A673 (cell line): ENCODE data around the gene OR2H2. TPM values are rescaled to one million over a fixed set of nuclear protein-coding genes. Genes with fewer than 3 reads are reported as not detected.

Experiments used
- BruUV-seq: library from RNA; stranded (reverse); fragments of 400-500 nt; replicated peaks from 2 replicates; lab custom pipeline; 2021; lab: Mats Ljungman, UMichigan
- CTCF ChIA-PET: fragments of 300-600 bp; sonication (Branson Sonifier 250); formaldehyde crosslinking; loops from one replicate; lab custom pipeline; 2022; ENCODE audit warnings: antibody characterized with exemption; lab: Charles Lee
- POLR2A ChIA-PET: fragments of 300-600 bp; sonication (Branson Sonifier 250); formaldehyde crosslinking; loops from one replicate; lab custom pipeline; 2022; ENCODE audit warnings: antibody characterized with exemption; ENCODE audit not compliant: low non-redundant PET; lab: Charles Lee
- DNase-seq: peaks from one replicate; pipeline ENCODE4 v3.0.0-alpha.2; 2015; ENCODE audit warnings: low spot score
- H3K27ac ChIP-seq: fragments of 200-600 bp; sonication (generic); 2 replicates; pipeline ENCODE4 v1.5.1; 2016; ENCODE audit warnings: mixed run types, low read depth, mild to moderate bottlenecking, mixed read lengths, antibody characterized with exemption, low read length; ENCODE audit not compliant: poor library complexity, severe bottlenecking
- H3K27me3 ChIP-seq: fragments of 200-600 bp; sonication (generic); replicated peaks from 2 replicates; pipeline ENCODE4 v1.6.1; 2017; ENCODE audit warnings: mixed run types, low read depth, mild to moderate bottlenecking, mixed read lengths, antibody characterized with exemption, low read length; ENCODE audit not compliant: insufficient read depth, poor library complexity
- H3K36me3 ChIP-seq: fragments of 200-600 bp; sonication (generic); 2 replicates; pipeline ENCODE4 v1.6.1; 2016; ENCODE audit warnings: mixed run types, mild to moderate bottlenecking, mixed read lengths, antibody characterized with exemption, low read length; ENCODE audit not compliant: insufficient read depth, poor library complexity, severe bottlenecking
- H3K4me1 ChIP-seq: fragments of 200-600 bp; sonication (generic); 2 replicates; pipeline ENCODE4 v1.6.1; 2017; ENCODE audit warnings: mixed run types, mild to moderate bottlenecking, mixed read lengths, antibody characterized with exemption, low read length; ENCODE audit not compliant: insufficient read depth, poor library complexity, severe bottlenecking
- H3K4me3 ChIP-seq: fragments of 200-600 bp; sonication (generic); 2 replicates; pipeline ENCODE4 v1.5.1; 2016; ENCODE audit warnings: low read depth, mixed run types, mild to moderate bottlenecking, mixed read lengths, low read length; ENCODE audit not compliant: poor library complexity, severe bottlenecking
- H3K9me3 ChIP-seq: fragments of 200-600 bp; sonication (generic); 2 replicates; pipeline ENCODE4 v1.6.1; 2016; ENCODE audit warnings: mixed run types, low read depth, mild to moderate bottlenecking, mixed read lengths, antibody characterized with exemption, low read length; ENCODE audit not compliant: poor library complexity, severe bottlenecking
- EZH2 ChIP-seq: fragments of 200-600 bp; sonication (generic); IDR thresholded peaks from 2 replicates; pipeline ENCODE4 v1.6.1; 2017; ENCODE audit warnings: borderline replicate concordance, low read depth, mild to moderate bottlenecking, mixed read lengths, antibody characterized with exemption, low read length; ENCODE audit not compliant: poor library complexity, severe bottlenecking
- intact Hi-C: fragments of 100-400 bp; cut with micrococcal nuclease; formaldehyde crosslinking; loops from one replicate; pipeline ENCODE4 v1.10.0; 2022; ENCODE audit not compliant: unreplicated experiment
- total RNA-seq: library from RNA; stranded (reverse); gene quantifications from 2 replicates; pipeline ENCODE4 v1.2.3, GENCODE V29; 2021
- TF ChIP-seq, protein P1 (sequence below): fragments of 300-800, 200-600 bp; sonication (generic); conservative IDR thresholded peaks from 2 replicates; pipeline ENCODE4 v1.5.1; 2017; ENCODE audit warnings: low read depth, mild to moderate bottlenecking, antibody characterized with exemption, low read length, moderate library complexity, mixed read lengths

Gene OR2H2
- total RNA-seq, 1 experiment from 2014 or later = not detected

DNA sequence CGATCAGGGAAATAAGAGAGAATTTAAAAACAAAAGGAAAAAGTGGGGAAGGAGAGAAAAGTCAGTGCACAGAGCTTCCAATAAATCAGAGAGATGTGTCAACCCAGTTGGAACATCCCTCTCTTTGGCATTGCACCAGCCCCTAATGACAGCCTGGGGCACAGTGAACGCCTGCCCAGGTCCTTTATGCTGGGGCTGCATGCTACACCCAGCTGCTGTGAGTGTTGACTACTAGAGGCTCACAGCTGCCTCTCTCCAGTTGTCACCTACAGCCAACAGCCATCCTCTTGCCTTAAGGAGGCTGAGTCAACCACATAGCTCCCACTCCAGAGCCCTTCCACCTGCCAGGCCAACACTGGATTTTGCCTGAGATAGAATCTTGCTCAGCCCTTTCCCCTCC lies 19.0 kb downstream of the OR2H2 start:
- no peak overlapping the region for H3K27ac ChIP-seq
- H3K4me1 ChIP-seq = no peaks in the 10 kb centered on the region
- POLR2A ChIA-PET = no interaction called here
- CTCF ChIA-PET = no interaction called here
- intact Hi-C loops = no loop called here
- no peak overlapping the region for H3K4me3 ChIP-seq
- TF ChIP-seq EZH2 = no peak
- TF ChIP-seq, protein P1, sequence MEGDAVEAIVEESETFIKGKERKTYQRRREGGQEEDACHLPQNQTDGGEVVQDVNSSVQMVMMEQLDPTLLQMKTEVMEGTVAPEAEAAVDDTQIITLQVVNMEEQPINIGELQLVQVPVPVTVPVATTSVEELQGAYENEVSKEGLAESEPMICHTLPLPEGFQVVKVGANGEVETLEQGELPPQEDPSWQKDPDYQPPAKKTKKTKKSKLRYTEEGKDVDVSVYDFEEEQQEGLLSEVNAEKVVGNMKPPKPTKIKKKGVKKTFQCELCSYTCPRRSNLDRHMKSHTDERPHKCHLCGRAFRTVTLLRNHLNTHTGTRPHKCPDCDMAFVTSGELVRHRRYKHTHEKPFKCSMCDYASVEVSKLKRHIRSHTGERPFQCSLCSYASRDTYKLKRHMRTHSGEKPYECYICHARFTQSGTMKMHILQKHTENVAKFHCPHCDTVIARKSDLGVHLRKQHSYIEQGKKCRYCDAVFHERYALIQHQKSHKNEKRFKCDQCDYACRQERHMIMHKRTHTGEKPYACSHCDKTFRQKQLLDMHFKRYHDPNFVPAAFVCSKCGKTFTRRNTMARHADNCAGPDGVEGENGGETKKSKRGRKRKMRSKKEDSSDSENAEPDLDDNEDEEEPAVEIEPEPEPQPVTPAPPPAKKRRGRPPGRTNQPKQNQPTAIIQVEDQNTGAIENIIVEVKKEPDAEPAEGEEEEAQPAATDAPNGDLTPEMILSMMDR = no peak
- peaks cover 63% of the 10 kb centered on the region for H3K36me3 ChIP-seq
- no peak for DNase-seq
- H3K27me3 ChIP-seq = no peaks in the 10 kb centered on the region
- H3K9me3 ChIP-seq = no peaks in the 10 kb centered on the region
- no TSS peak for BruUV-seq

DNA sequence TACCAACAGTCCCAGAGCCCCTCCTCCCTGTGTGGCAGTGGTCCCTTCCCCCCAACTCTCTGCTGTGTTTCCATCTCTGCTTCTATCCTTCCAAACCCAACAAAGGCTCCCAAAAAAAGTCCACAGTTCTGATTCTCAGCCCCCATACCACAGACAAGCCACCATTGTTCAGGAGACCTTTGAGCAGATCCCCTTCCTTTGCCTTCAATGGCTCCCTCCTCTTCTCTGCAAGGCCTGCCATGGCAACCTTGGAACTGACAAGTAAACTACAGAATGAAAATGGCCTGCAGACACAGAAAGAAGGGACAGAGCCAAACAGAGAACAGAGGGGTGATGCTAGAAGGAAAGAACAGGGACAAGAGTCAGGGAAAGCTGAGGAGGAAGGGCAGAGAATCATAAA lies 23.2 kb downstream of the OR2H2 start:
- DNase-seq = no peak
- no peak overlapping the region for H3K27ac ChIP-seq
- H3K36me3 ChIP-seq = peaks cover 92% of the 10 kb centered on the region
- intact Hi-C loops = no loop called here
- BruUV-seq = TSS peak; percentile 12
- no peaks in the 10 kb centered on the region for H3K27me3 ChIP-seq
- CTCF ChIA-PET = no interaction called here
- POLR2A ChIA-PET = no interaction called here
- no peak overlapping the region for H3K4me3 ChIP-seq
- TF ChIP-seq EZH2 = no peak
- no peaks in the 10 kb centered on the region for H3K4me1 ChIP-seq
- no peaks in the 10 kb centered on the region for H3K9me3 ChIP-seq

DNA sequence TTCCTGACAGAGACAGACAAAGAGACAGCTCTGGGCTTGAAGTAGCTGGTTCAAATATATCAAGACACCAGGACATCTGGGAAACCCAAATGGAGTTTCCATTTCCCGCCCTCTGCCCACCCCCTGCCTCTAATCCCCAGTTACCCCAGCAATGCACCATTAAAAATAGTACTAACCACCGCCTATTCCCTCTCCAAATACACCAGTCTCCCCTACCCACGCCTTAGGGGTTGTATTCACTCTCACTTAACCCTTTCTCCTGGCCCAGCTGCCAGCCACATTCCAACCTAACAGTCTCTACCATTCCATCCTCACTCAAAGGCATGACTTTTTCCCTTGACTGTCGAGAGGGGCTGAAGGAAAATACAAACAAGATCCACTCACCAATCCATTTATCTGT lies 25.6 kb downstream of the OR2H2 start:
- Histone ChIP-seq H3K4me3 (no peak overlapping the region), H3K27ac (no peak overlapping the region), H3K27me3 (no peaks in the 10 kb centered on the region), H3K9me3 (no peaks in the 10 kb centered on the region), H3K4me1 (no peaks in the 10 kb centered on the region), H3K36me3 (peaks cover 90% of the 10 kb centered on the region)
- DNase-seq = no peak
- TF ChIP-seq EZH2 = no peak
- TF ChIP-seq, protein P1 = no peak
- intact Hi-C loops = no loop called here
- BruUV-seq = no TSS peak
- CTCF ChIA-PET = no interaction called here
- POLR2A ChIA-PET = no interaction called here

DNA sequence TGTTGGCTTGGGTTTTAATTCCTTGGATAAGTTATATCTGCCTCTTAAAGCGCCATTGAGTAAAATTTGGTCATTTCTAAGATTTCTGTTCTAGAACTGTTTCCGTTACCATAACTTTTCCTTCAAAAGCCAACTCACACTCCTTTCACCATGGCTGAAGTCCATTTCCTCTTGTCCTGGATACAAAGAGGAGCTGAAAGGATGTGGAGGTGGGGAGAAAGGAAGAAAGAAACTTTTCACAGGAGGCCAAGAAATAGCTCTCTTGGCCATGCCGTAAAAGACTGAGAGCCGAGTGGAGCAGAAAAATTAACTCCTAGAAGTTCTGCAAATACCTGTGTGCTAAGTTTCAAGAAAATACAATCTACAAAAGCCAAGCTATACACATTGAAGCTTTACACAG lies 26.5 kb downstream of the OR2H2 start:
- Histone ChIP-seq H3K4me3 (no peak overlapping the region), H3K27ac (no peak overlapping the region), H3K9me3 (no peaks in the 10 kb centered on the region), H3K27me3 (no peaks in the 10 kb centered on the region), H3K36me3 (peaks cover 83% of the 10 kb centered on the region), H3K4me1 (no peaks in the 10 kb centered on the region)
- POLR2A ChIA-PET = interaction anchor here (0.6 kb wide), 1 partner anchor 16 kb away, joined by 3 read pairs; no protein-coding TSS in a partner anchor
- CTCF ChIA-PET = no interaction called here
- TF ChIP-seq, protein P1 = no peak
- no peak for TF ChIP-seq EZH2
- intact Hi-C loops = no loop called here
- no peak for DNase-seq
- BruUV-seq = no TSS peak
